ENCODE measurements around the gene CCDC92.

- TF ChIP-seq POLR2A (IDR thresholded peaks at IDR 0.05) (no peak), CTCF (IDR thresholded peaks at IDR 0.05) (no peak)
Measured at GRCh38 chr12:123956249-123956648, 16.4 kb downstream of the CCDC92 start.
